Panc1 (cell line): Measurements from ENCODE around the gene POLD3.

Experiments
- POLR2AphosphoS5 ChIP-seq: IDR thresholded peaks from 2 replicates; pipeline ENCODE4 v1.6.1; 2012; ENCODE audit warnings: mild to moderate bottlenecking, low read depth, low read length, moderate library complexity
- REST ChIP-seq, 2 experiments: IDR thresholded peaks; 2 replicates each; pipeline ENCODE4 v1.6.1; 2011 to 2012; ENCODE audit warnings: low read depth in 2 of 2, control low read depth in 1 of 2, low read length in 1 of 2, mild to moderate bottlenecking in 1 of 2, moderate library complexity in 1 of 2; ENCODE audit not compliant: insufficient read depth in 1 of 2
- SIN3A ChIP-seq: IDR thresholded peaks from 2 replicates; pipeline ENCODE4 v1.6.1; 2012; ENCODE audit warnings: low read depth, mild to moderate bottlenecking, low read length, moderate library complexity, borderline replicate concordance; ENCODE audit not compliant: insufficient read depth
- TCF7L2 ChIP-seq: IDR thresholded peaks from 2 replicates; pipeline ENCODE4 v1.6.1; 2011; ENCODE audit warnings: mild to moderate bottlenecking, low read depth, low read length, inconsistent platforms
- TF ChIP-seq, protein P1 (sequence below): fragments of 450-650 bp; IDR thresholded peaks from 2 replicates; pipeline ENCODE4 v1.5.1; 2017; ENCODE audit warnings: mild to moderate bottlenecking

- TF ChIP-seq, protein P1, sequence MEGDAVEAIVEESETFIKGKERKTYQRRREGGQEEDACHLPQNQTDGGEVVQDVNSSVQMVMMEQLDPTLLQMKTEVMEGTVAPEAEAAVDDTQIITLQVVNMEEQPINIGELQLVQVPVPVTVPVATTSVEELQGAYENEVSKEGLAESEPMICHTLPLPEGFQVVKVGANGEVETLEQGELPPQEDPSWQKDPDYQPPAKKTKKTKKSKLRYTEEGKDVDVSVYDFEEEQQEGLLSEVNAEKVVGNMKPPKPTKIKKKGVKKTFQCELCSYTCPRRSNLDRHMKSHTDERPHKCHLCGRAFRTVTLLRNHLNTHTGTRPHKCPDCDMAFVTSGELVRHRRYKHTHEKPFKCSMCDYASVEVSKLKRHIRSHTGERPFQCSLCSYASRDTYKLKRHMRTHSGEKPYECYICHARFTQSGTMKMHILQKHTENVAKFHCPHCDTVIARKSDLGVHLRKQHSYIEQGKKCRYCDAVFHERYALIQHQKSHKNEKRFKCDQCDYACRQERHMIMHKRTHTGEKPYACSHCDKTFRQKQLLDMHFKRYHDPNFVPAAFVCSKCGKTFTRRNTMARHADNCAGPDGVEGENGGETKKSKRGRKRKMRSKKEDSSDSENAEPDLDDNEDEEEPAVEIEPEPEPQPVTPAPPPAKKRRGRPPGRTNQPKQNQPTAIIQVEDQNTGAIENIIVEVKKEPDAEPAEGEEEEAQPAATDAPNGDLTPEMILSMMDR, result peak; percentile 67
- no peak for TF ChIP-seq SIN3A
- TF ChIP-seq POLR2AphosphoS5, result no peak
- no peak for TF ChIP-seq REST (IDR thresholded peaks at IDR 0.05; ENCODE audit: insufficient read depth in 1 of 2, low read depth in 2 of 2, low read length in 1 of 2)
- TF ChIP-seq TCF7L2, result no peak
Observed at GRCh38 chr11:74634537-74634936, 42.2 kb downstream of the POLD3 start.
